Loucy (cell line): ENCODE data around the gene MANF.

Experiments
- H2AFZ ChIP-seq: fragments of 200-600 bp; sonication (generic); 2 replicates; pipeline ENCODE4 v1.6.0; 2016; ENCODE audit warnings: antibody characterized with exemption, mild to moderate bottlenecking, low read length, moderate library complexity
- H3F3A ChIP-seq: fragments of 200-600 bp; 2 replicates; pipeline ENCODE4 v1.6.0; 2016; ENCODE audit warnings: antibody characterized with exemption, low read depth, mild to moderate bottlenecking
- H3K27me3 ChIP-seq: fragments of 200-600 bp; sonication (generic); 2 replicates; pipeline ENCODE4 v1.6.1; 2014; ENCODE audit warnings: low read length, mild to moderate bottlenecking; ENCODE audit not compliant: insufficient read depth, poor library complexity, severe bottlenecking
- H3K36me3 ChIP-seq: fragments of 200-600 bp; sonication (generic); 2 replicates; pipeline ENCODE4 v1.6.1; 2016; ENCODE audit warnings: low read length; ENCODE audit not compliant: insufficient read depth
- H3K4me1 ChIP-seq: fragments of 200-600 bp; sonication (generic); 2 replicates; pipeline ENCODE4 v1.5.1; 2014; ENCODE audit warnings: low read length, mild to moderate bottlenecking; ENCODE audit not compliant: insufficient read depth, poor library complexity, severe bottlenecking
- H3K4me2 ChIP-seq: fragments of 200-600 bp; sonication (generic); 2 replicates; pipeline ENCODE4 v1.6.0; 2014; ENCODE audit warnings: antibody characterized with exemption, low read length, low read depth, mild to moderate bottlenecking; ENCODE audit not compliant: poor library complexity, severe bottlenecking
- H3K4me3 ChIP-seq: fragments of 200-600 bp; sonication (generic); 2 replicates; pipeline ENCODE4 v1.5.1; 2014; ENCODE audit warnings: low read length, mild to moderate bottlenecking, mixed read lengths; ENCODE audit not compliant: poor library complexity, severe bottlenecking
- H3K79me2 ChIP-seq: fragments of 200-600 bp; sonication (generic); 2 replicates; pipeline ENCODE4 v1.6.1; 2014; ENCODE audit warnings: low read length; ENCODE audit not compliant: insufficient read depth
- H3K9ac ChIP-seq: fragments of 200-600 bp; sonication (generic); 2 replicates; pipeline ENCODE4 v1.6.0; 2014; ENCODE audit warnings: mild to moderate bottlenecking, low read depth, low read length, moderate library complexity; ENCODE audit not compliant: poor library complexity, severe bottlenecking
- H3K9me2 ChIP-seq: fragments of 200-600 bp; sonication (generic); replicated peaks from 2 replicates; pipeline ENCODE4 v1.6.1; 2016; ENCODE audit warnings: low read depth, low read length, mixed read lengths
- H3K9me3 ChIP-seq: fragments of 200-600 bp; sonication (generic); 2 replicates; pipeline ENCODE4 v1.6.1; 2014; ENCODE audit warnings: mild to moderate bottlenecking, antibody characterized with exemption, low read length, low read depth; ENCODE audit not compliant: insufficient read depth
- H4K20me1 ChIP-seq: fragments of 200-600 bp; sonication (generic); 2 replicates; pipeline ENCODE4 v1.6.0; 2014; ENCODE audit warnings: antibody characterized with exemption, low read length, mild to moderate bottlenecking; ENCODE audit not compliant: insufficient read depth, poor library complexity, severe bottlenecking
- CTCF ChIP-seq: fragments of 200-600 bp; sonication (generic); conservative IDR thresholded peaks from 2 replicates; pipeline ENCODE4 v1.5.1; 2014; ENCODE audit warnings: mild to moderate bottlenecking, antibody characterized with exemption, low read length
- EZH2phosphoT487 ChIP-seq: fragments of 200-600 bp; IDR thresholded peaks from 2 replicates; pipeline ENCODE4 v1.6.1; 2018; ENCODE audit warnings: antibody characterized with exemption, mild to moderate bottlenecking, moderate library complexity, borderline replicate concordance

The MANF gene

GRCh38 chr3:51395493-51396213, 10.6 kb downstream of the MANF start:
- H3K4me2 ChIP-seq, result peak overlapping the region; percentile 80
- no peaks in the 10 kb centered on the region for H3K9me2 ChIP-seq
- peaks cover 26% of the 10 kb centered on the region for H3K4me1 ChIP-seq
- H3F3A ChIP-seq, result no peaks in the 10 kb centered on the region
- no peak overlapping the region for H3K4me3 ChIP-seq
- no peaks in the 10 kb centered on the region for H3K27me3 ChIP-seq
- TF ChIP-seq CTCF (no peak), EZH2phosphoT487 (no peak)
- H2AFZ ChIP-seq, result no peak overlapping the region
- peaks cover 43% of the 10 kb centered on the region for H4K20me1 ChIP-seq
- H3K36me3 ChIP-seq, result peaks cover 75% of the 10 kb centered on the region; the same call in 1 of the 2 replicates
- no peak overlapping the region for H3K9ac ChIP-seq
- H3K79me2 ChIP-seq, result peaks cover 50% of the 10 kb centered on the region
- H3K9me3 ChIP-seq, result no peaks in the 10 kb centered on the region

GRCh38 chr3:51396401-51396800, 11.3 kb downstream of the MANF start:
- Histone ChIP-seq H3K9me3 (no peaks in the 10 kb centered on the region), H3F3A (no peaks in the 10 kb centered on the region), H2AFZ (no peak overlapping the region), H3K4me3 (no peak overlapping the region), H3K27me3 (no peaks in the 10 kb centered on the region), H3K79me2 (peaks cover 47% of the 10 kb centered on the region), H3K4me1 (peaks cover 25% of the 10 kb centered on the region), H3K4me2 (no peak overlapping the region), H4K20me1 (peaks cover 43% of the 10 kb centered on the region), H3K9me2 (no peaks in the 10 kb centered on the region), H3K9ac (no peak overlapping the region), H3K36me3 (peaks cover 79% of the 10 kb centered on the region; the same call in 1 of the 2 replicates)
- TF ChIP-seq EZH2phosphoT487 (no peak), CTCF (no peak)

GRCh38 chr3:51397392-51397791, 12.3 kb downstream of the MANF start:
- TF ChIP-seq CTCF (no peak), EZH2phosphoT487 (no peak)
- peaks cover 35% of the 10 kb centered on the region for H4K20me1 ChIP-seq
- peaks cover 89% of the 10 kb centered on the region; the same call in 1 of the 2 replicates for H3K36me3 ChIP-seq
- H3K9me3 ChIP-seq, result no peaks in the 10 kb centered on the region
- H3K4me1 ChIP-seq, result peaks cover 20% of the 10 kb centered on the region
- H3K9me2 ChIP-seq, result no peaks in the 10 kb centered on the region
- peaks cover 37% of the 10 kb centered on the region for H3K79me2 ChIP-seq
- H3K4me2 ChIP-seq, result no peak overlapping the region
- H2AFZ ChIP-seq, result no peak overlapping the region
- no peaks in the 10 kb centered on the region for H3K27me3 ChIP-seq
- no peaks in the 10 kb centered on the region for H3F3A ChIP-seq
- no peak overlapping the region for H3K4me3 ChIP-seq
- no peak overlapping the region for H3K9ac ChIP-seq
